Thymus (tissue), 2 donors: ENCODE results near the gene ZNF324. TPM values are rescaled to one million over a fixed set of nuclear protein-coding genes. Genes with fewer than 3 reads are reported as not detected.

Source experiments
- polyA plus RNA-seq: library from polyadenylated mRNA; stranded (reverse); fragments of 200-250 nt; gene quantifications from one replicate; pipeline ENCODE4 v1.2.3, GENCODE V29; 2013
- total RNA-seq: library from RNA; stranded (reverse); fragments of 120-200 nt; gene quantifications from one replicate; pipeline ENCODE4 v1.2.4, GENCODE V29; 2013
- donor health status: healthy.

The ZNF324 gene
- total and polyA plus RNA-seq, 2 donors = 5.6 to 10.9 TPM

Other genes with a start within 250 kb of the ZNF324 start
- gene ZNF544, start 238.2 kb upstream of the ZNF324 start, total RNA-seq = 37.1 TPM
- gene ZNF544, start 238.2 kb upstream of the ZNF324 start, polyA plus RNA-seq = 28.0 TPM
- 4.1 TPM for gene ZNF8, start 188.1 kb upstream of the ZNF324 start, total RNA-seq
- 3.7 TPM for gene ZNF8, start 188.1 kb upstream of the ZNF324 start, polyA plus RNA-seq
- gene ERVK3-1, start 161.7 kb upstream of the ZNF324 start, total RNA-seq = 55.2 TPM
- gene ERVK3-1, start 161.7 kb upstream of the ZNF324 start, polyA plus RNA-seq = 60.9 TPM
- gene ZSCAN22, start 140.1 kb upstream of the ZNF324 start, total RNA-seq = 1.2 TPM
- gene ZSCAN22, start 140.1 kb upstream of the ZNF324 start, polyA plus RNA-seq = 1.2 TPM
- 59.3 TPM for gene A1BG, start 113.6 kb upstream of the ZNF324 start, total RNA-seq
- gene A1BG, start 113.6 kb upstream of the ZNF324 start, polyA plus RNA-seq = 77.3 TPM
- gene ZNF497, start 104.3 kb upstream of the ZNF324 start, total RNA-seq = 0.94 TPM
- 1.3 TPM for gene ZNF497, start 104.3 kb upstream of the ZNF324 start, polyA plus RNA-seq
- 3.8 TPM for gene ZNF837, start 86.0 kb upstream of the ZNF324 start, total RNA-seq
- gene ZNF837, start 86.0 kb upstream of the ZNF324 start, polyA plus RNA-seq = 2.9 TPM
- gene RPS5, start 79.8 kb upstream of the ZNF324 start, total RNA-seq = 1,573 TPM
- 942 TPM for gene RPS5, start 79.8 kb upstream of the ZNF324 start, polyA plus RNA-seq
- gene RNF225, start 71.4 kb upstream of the ZNF324 start, total RNA-seq = not detected
- gene RNF225, start 71.4 kb upstream of the ZNF324 start, polyA plus RNA-seq = not detected
- gene ZNF584, start 58.4 kb upstream of the ZNF324 start, total RNA-seq = 6.0 TPM
- gene ZNF584, start 58.4 kb upstream of the ZNF324 start, polyA plus RNA-seq = 5.2 TPM
- 6.4 TPM for gene ZNF132, start 26.9 kb upstream of the ZNF324 start, total RNA-seq
- 1.6 TPM for gene ZNF132, start 26.9 kb upstream of the ZNF324 start, polyA plus RNA-seq
- gene ZNF324B, start 15.5 kb upstream of the ZNF324 start, total RNA-seq = 4.6 TPM
- 3.1 TPM for gene ZNF324B, start 15.5 kb upstream of the ZNF324 start, polyA plus RNA-seq
- 7.0 TPM for gene ZNF446, start 9.3 kb downstream of the ZNF324 start, total RNA-seq
- gene ZNF446, start 9.3 kb downstream of the ZNF324 start, polyA plus RNA-seq = 13.5 TPM
- gene SLC27A5, start 44.9 kb downstream of the ZNF324 start, total RNA-seq = 24.5 TPM
- 20.9 TPM for gene SLC27A5, start 44.9 kb downstream of the ZNF324 start, polyA plus RNA-seq
- gene ZBTB45, start 52.7 kb downstream of the ZNF324 start, total RNA-seq = 2.8 TPM
- gene ZBTB45, start 52.7 kb downstream of the ZNF324 start, polyA plus RNA-seq = 7.2 TPM
- gene TRIM28, start 77.0 kb downstream of the ZNF324 start, total RNA-seq = 333 TPM
- 220 TPM for gene TRIM28, start 77.0 kb downstream of the ZNF324 start, polyA plus RNA-seq
- 75.4 TPM for gene CHMP2A, start 88.0 kb downstream of the ZNF324 start, total RNA-seq
- 131 TPM for gene CHMP2A, start 88.0 kb downstream of the ZNF324 start, polyA plus RNA-seq
- 33.3 TPM for gene UBE2M, start 91.5 kb downstream of the ZNF324 start, total RNA-seq
- 43.9 TPM for gene UBE2M, start 91.5 kb downstream of the ZNF324 start, polyA plus RNA-seq
- gene MZF1, start 106.3 kb downstream of the ZNF324 start, total RNA-seq = 9.0 TPM
- gene MZF1, start 106.3 kb downstream of the ZNF324 start, polyA plus RNA-seq = 24.7 TPM